Cardiac septum (tissue), 1 donor: Measurements from ENCODE around the gene MAFG. TPM values are rescaled to one million over a fixed set of nuclear protein-coding genes. Genes with fewer than 3 reads are reported as not detected.

Experiments used
- DNase-seq: peaks from one replicate; pipeline ENCODE4 v3.0.0-alpha.2; 2020; ENCODE audit warnings: low spot score
- intact Hi-C: fragments of 100-400 bp; cut with DNase I; formaldehyde crosslinking; loops from one replicate; pipeline ENCODE4 v1.14.0; 2022
- total RNA-seq: library from RNA; stranded (reverse); fragmentation: NEBNext Ultra II Directional; extraction: Animal tissue kit (Norgen Biotek cat#: 25700); gene quantifications from one replicate; pipeline ENCODE4 v1.2.1, GENCODE V29; 2021
- donor health status: DM: no; HTN: no; CAD: no.

Gene MAFG
- total RNA-seq, 1 donor from 2014 or later = 24.4 TPM

- no peak for DNase-seq
- intact Hi-C loops = no loop called here
These were observed 24.7 kb downstream of the MAFG start for GRCh38 chr17:81902653-81903414.

- intact Hi-C loops = no loop called here
- no peak for DNase-seq
These were observed 25.4 kb downstream of the MAFG start, which contains the start of gene NPB for GRCh38 chr17:81902023-81902652. Gene NPB, plus strand, starts transcription at chr17:81902238. Its CDS starts 40 bp downstream, at chr17:81902278.

DNA sequence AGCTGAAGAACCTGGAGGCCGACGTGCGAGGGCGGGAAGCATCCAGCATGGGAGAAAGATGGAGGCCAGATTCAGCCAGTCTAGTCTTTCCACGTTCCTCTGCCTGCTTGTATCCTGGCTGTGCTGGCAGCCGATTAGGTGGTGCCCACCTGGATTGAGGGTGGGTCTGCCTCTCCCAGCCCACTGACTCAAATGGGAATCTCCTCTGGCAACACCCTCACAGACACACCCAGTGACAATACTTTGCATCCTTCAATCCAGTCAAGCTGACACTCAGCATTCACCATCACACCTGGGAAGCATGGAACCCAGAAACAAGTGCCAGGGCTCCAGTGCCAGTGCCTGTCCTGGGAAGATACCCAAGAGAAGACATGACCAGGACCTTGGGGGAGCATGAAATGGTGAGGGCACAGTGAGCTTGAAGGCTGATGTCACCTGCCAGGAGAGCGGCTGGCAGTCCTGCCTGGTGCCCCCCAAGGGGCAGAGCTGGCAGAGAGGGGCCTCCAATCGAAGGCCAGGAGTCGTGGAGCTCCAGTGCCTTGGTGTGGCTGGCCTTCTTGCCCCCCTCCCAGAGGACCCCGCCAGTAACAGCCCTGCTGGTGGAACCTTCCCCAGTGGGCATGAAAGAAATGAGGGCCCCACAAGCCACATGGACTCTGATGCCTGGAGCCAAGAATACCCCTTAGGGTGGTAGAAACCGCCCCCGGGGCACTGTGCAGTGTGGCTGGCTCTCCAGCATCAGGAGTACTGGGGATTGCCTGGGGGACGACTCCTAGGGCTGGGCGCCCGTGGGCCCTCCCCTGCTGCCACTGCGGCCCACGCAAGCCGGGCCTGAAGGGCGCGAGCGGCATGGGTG, 26.1 kb downstream of the MAFG start:
- DNase-seq = no peak
- intact Hi-C loops = no loop called here

DNA sequence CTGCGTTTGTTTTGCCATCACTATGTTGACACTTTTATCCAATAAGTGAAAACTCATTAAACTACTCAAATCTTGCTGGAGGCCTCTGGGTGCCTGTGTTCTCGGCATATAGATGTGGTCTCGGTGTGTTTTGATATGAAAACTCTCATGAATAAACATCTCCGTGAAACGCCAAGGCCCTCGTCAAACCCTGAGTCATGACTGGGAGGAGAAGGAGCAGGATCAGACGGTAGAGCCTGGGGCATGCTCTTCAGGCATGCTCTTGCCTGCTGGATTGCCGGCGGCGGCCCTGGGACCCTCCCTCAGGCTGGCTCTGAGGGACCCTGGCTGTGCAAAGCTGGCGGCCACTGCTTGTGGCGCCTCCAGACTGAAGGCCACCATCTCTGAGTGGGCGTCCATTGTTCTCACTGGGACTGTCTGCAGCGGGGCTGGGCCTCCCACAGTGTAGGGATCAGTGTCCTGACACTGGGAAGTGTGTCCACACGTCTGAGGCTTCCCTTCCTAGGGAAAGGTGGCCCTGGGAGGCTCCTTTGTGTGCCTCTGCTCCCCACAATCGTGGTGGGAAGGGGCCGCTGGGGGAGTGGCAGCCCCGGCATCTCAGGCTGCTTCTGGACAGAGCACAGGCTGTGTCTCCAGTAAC, 27.2 kb downstream of the MAFG start:
- intact Hi-C loops = no loop called here
- DNase-seq = no peak

- DNase-seq = no peak
These were observed 27.9 kb downstream of the MAFG start for GRCh38 chr17:81899514-81900166.

GRCh38 chr17:81898885-81899284, 28.6 kb downstream of the MAFG start:
- DNase-seq = no peak
- intact Hi-C loops = no loop called here

More at GRCh38 chr17:81899514-81900166, 27.9 kb downstream of the MAFG start:
- intact Hi-C loops = no loop called here

- no peak for DNase-seq
- intact Hi-C loops = no loop called here
These were observed 29.3 kb downstream of the MAFG start for GRCh38 chr17:81898029-81898866.

- intact Hi-C loops = no loop called here
- DNase-seq = no peak
These were observed 32.1 kb downstream of the MAFG start for GRCh38 chr17:81895400-81895799.

- intact Hi-C loops = no loop called here
These were observed 36.3 kb downstream of the MAFG start for GRCh38 chr17:81891303-81891552.

GRCh38 chr17:81890447-81891302, 36.9 kb downstream of the MAFG start:
- no peak for DNase-seq
- intact Hi-C loops = no loop called here

More at GRCh38 chr17:81891303-81891552, 36.3 kb downstream of the MAFG start:
- DNase-seq = no peak

DNA sequence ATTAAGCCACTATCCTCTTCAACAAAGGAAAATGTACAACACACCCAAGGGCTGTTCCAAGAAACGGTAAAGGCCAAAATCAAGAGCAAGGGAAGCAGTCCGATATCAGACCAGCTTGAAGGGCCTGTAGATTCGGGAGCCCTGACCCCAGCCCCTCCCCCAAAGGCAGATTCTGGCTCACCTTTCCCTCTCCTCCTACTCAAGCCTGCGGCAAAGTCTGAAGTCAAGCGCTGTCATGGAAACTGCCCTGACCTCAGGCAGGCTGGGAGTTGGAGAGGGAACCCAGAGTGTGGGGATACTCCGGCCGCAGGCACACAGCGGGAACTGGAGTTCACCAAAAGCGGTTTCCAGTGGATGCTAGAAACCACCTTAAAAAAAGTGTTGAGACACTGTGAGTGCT, 37.9 kb downstream of the MAFG start:
- DNase-seq = no peak
- intact Hi-C loops = no loop called here

DNA sequence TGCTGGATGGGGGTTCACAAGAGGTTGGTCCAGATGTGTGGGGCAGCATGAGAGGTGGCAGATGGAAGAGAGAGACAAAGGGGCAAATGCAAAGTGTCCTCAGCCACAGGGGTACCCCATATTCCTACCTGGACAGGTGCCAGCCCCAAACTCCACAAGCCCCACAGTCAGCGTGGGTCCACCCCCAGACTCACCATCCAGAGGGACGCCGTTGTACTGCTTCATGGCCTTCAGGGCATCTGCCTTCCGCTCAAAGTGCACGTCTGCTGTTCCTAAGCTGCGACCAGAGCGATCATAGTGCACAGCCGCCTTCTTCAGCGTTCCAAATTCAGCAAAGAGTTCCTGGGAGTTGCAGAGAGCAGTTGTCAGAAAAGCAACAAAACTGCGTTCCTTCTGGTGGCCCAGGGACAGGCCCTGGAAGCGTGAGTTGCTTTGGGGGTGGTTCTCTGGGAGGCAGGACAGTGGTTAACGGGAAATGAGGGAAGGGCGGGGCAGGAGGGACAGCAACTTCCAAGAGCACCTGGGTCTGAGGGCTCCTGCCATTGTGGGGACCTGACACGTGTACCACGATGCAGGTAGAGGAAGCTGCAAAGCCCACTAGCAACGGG, 38.4 kb downstream of the MAFG start:
- DNase-seq = no peak
- intact Hi-C loops = no loop called here

- DNase-seq = no peak
- intact Hi-C loops = no loop called here
These were observed 39.2 kb downstream of the MAFG start for GRCh38 chr17:81888105-81888987.

DNA sequence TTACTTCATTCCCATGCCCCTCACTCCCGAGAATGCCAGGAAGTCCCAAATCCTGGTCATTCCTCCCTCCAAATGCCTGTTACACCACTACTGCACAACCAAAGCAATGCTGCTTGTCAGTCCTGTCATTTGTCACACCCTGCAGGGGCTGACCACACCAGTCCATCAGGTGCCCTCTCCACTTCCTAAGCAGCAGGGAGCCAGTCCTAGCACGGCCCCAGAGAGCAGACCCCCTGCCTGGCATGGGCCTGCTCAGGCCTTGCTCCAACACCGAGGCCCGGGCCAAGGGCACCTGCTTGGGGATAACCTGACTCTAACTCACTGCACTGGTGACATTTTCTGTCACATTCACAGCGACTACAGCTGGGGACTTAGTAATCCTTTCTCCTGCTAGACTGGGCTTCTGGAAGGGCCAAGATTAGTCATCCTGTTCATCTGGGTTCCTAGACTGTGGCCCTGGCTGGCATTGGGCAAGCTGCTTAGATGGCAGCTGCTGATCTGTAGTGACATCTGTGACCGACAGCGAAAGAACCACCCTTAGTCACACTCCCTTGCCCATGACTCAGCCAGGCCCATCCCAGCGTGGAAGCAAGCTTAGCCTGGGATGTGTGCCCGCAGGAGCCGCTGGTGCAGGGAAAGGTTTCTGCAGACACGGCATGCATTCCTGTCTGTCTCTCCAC, 41.5 kb downstream of the MAFG start:
- intact Hi-C loops = no loop called here
- DNase-seq = no peak

DNA sequence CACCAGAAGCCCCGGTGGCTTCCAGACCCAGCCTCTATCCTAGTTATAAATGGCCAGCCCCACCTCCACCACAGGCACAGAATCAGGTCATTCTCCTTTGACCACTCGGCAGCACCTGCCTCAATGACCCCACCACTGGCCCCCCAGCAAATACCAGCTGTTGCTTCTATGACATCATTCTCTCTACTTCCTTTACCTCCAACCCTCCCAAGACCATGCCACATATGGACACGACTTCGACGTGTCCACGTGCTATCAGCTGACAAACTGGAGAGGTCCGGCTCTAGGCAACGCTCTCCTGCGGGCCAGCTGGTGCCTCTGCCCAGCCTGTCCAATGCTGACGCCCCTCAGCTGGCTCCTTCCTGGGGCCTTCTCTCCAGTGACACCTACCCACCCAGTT, 42.1 kb downstream of the MAFG start:
- intact Hi-C loops = no loop called here
- DNase-seq = no peak

DNA sequence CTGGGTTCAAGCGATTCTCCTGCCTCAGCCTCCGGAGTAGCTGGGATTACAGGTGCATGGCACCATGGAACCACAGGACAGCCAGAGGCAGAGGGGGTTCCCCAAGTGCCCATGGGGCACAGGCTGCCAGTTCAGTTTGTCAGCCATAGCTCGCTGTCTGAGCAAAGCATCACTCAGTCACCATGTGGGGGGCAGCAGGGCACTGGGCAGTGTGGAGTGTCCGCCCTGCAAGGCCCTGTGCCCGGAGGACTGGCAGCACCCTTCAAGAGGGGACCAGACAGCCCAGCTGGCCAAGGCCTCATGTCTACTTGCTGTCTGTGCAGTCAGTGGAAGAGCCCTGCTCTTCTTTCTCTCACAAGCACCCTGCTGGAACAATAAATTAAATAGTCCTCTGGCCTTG, 42.6 kb downstream of the MAFG start:
- intact Hi-C loops = no loop called here

More for the DNA sequence above, 42.6 kb downstream of the MAFG start:
- no peak for DNase-seq
